ENCODE measurements around the gene HLF. TPM values are rescaled to one million over a fixed set of nuclear protein-coding genes. Genes with fewer than 3 reads are reported as not detected.

Gene HLF
- total RNA-seq, 1 donor, result not detected

DNA sequence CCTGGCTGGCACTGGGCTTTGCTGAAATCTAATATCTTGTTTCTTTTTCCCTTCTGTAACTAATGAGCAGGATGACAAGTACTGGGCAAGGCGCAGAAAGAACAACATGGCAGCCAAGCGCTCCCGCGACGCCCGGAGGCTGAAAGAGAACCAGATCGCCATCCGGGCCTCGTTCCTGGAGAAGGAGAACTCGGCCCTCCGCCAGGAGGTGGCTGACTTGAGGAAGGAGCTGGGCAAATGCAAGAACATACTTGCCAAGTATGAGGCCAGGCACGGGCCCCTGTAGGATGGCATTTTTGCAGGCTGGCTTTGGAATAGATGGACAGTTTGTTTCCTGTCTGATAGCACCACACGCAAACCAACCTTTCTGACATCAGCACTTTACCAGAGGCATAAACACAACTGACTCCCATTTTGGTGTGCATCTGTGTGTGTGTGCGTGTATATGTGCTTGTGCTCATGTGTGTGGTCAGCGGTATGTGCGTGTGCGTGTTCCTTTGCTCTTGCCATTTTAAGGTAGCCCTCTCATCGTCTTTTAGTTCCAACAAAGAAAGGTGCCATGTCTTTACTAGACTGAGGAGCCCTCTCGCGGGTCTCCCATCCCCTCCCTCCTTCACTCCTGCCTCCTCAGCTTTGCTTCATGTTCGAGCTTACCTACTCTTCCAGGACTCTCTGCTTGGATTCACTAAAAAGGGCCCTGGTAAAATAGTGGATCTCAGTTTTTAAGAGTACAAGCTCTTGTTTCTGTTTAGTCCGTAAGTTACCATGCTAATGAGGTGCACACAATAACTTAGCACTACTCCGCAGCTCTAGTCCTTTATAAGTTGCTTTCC lies 56.0 kb downstream of the HLF start:
- peak overlapping the region; percentile 41 for H3K4me3 ChIP-seq (ENCODE audit: low read depth, low read length)
- TF ChIP-seq, protein P1, sequence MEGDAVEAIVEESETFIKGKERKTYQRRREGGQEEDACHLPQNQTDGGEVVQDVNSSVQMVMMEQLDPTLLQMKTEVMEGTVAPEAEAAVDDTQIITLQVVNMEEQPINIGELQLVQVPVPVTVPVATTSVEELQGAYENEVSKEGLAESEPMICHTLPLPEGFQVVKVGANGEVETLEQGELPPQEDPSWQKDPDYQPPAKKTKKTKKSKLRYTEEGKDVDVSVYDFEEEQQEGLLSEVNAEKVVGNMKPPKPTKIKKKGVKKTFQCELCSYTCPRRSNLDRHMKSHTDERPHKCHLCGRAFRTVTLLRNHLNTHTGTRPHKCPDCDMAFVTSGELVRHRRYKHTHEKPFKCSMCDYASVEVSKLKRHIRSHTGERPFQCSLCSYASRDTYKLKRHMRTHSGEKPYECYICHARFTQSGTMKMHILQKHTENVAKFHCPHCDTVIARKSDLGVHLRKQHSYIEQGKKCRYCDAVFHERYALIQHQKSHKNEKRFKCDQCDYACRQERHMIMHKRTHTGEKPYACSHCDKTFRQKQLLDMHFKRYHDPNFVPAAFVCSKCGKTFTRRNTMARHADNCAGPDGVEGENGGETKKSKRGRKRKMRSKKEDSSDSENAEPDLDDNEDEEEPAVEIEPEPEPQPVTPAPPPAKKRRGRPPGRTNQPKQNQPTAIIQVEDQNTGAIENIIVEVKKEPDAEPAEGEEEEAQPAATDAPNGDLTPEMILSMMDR (IDR thresholded peaks at IDR 0.05; ENCODE audit: insufficient read depth, low read depth, low read length), result no peak

DNA sequence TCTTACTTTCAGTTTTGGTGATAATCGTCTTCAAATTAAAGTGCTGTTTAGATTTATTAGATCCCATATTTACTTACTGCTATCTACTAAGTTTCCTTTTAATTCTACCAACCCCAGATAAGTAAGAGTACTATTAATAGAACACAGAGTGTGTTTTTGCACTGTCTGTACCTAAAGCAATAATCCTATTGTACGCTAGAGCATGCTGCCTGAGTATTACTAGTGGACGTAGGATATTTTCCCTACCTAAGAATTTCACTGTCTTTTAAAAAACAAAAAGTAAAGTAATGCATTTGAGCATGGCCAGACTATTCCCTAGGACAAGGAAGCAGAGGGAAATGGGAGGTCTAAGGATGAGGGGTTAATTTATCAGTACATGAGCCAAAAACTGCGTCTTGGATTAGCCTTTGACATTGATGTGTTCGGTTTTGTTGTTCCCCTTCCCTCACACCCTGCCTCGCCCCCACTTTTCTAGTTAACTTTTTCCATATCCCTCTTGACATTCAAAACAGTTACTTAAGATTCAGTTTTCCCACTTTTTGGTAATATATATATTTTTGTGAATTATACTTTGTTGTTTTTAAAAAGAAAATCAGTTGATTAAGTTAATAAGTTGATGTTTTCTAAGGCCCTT lies 56.8 kb downstream of the HLF start:
- peak; percentile 13 for DNase-seq (ENCODE audit: low read depth)
- TF ChIP-seq, protein P1 (IDR thresholded peaks at IDR 0.05; ENCODE audit: insufficient read depth, low read depth, low read length), result no peak
- peak overlapping the region; percentile 41 for H3K4me3 ChIP-seq (ENCODE audit: low read depth, low read length)

More for the DNA sequence above, 56.0 kb downstream of the HLF start:
- DNase-seq (ENCODE audit: low read depth), result no peak

DNA sequence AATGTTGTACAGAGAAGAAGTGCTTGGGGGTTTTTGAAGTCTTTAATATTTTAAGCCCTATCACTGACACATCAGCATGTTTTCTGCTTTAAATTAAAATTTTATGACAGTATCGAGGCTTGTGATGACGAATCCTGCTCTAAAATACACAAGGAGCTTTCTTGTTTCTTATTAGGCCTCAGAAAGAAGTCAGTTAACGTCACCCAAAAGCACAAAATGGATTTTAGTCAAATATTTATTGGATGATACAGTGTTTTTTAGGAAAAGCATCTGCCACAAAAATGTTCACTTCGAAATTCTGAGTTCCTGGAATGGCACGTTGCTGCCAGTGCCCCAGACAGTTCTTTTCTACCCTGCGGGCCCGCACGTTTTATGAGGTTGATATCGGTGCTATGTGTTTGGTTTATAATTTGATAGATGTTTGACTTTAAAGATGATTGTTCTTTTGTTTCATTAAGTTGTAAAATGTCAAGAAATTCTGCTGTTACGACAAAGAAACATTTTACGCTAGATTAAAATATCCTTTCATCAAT lies 57.8 kb downstream of the HLF start:
- DNase-seq (ENCODE audit: low read depth), result peak; percentile 4
- no peak overlapping the region for H3K4me3 ChIP-seq (ENCODE audit: low read depth, low read length)
- TF ChIP-seq, protein P1 (IDR thresholded peaks at IDR 0.05; ENCODE audit: insufficient read depth, low read depth, low read length), result no peak

DNA sequence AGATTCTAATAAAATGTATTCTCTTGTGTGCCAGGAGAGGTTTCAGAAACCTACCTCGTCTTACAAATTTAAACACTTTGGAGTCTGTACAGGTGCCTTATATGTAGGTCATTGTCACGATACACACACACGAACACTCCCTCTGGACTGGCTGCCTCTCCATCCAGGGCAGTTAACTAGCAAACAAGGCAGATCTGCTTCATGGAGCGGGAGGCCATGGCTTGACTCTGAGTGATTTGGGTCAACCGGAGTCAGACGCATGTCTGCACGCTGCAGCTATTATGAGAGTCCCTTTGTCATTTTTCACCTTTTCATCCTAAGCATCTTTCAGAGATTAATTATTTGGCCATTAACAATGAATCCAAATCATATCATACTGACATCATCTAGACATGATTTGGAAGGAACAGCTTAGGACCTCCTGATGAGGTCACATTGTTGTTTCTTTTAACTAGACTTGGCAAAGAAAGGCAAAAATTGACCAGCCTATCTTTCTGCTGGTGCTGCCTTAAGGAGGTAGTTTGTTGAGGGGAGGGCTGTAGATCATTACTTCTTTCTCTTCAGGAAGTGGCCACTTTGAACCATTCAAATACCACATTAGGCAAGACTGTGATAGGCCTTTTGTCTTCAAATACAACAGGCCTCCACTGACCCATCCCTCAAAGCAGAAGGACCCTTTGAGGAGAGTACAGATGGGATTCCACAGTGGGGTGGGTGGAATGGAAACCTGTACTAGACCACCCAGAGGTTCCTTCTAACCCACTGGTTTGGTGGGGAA lies 58.9 kb downstream of the HLF start:
- no peak overlapping the region for H3K4me3 ChIP-seq (ENCODE audit: low read depth, low read length)
- DNase-seq (ENCODE audit: low read depth), result no peak
- TF ChIP-seq, protein P1 (IDR thresholded peaks at IDR 0.05; ENCODE audit: insufficient read depth, low read depth, low read length), result no peak

DNA sequence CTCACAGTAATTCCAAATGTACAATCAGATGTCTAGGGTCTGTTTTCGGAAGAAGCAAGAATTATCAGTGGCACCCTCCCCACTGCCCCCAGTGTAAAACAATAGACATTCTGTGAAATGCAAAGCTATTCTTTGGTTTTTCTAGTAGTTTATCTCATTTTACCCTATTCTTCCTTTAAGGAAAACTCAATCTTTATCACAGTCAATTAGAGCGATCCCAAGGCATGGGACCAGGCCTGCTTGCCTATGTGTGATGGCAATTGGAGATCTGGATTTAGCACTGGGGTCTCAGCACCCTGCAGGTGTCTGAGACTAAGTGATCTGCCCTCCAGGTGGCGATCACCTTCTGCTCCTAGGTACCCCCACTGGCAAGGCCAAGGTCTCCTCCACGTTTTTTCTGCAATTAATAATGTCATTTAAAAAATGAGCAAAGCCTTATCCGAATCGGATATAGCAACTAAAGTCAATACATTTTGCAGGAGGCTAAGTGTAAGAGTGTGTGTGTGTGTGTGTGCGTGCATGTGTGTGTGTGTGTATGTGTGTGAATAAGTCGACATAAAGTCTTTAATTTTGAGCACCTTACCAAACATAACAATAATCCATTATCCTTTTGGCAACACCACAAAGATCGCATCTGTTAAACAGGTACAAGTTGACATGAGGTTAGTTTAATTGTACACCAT lies 59.7 kb downstream of the HLF start:
- no peak for DNase-seq (ENCODE audit: low read depth)
- TF ChIP-seq, protein P1 (IDR thresholded peaks at IDR 0.05; ENCODE audit: insufficient read depth, low read depth, low read length), result no peak
- H3K4me3 ChIP-seq (ENCODE audit: low read depth, low read length), result no peak overlapping the region

DNA sequence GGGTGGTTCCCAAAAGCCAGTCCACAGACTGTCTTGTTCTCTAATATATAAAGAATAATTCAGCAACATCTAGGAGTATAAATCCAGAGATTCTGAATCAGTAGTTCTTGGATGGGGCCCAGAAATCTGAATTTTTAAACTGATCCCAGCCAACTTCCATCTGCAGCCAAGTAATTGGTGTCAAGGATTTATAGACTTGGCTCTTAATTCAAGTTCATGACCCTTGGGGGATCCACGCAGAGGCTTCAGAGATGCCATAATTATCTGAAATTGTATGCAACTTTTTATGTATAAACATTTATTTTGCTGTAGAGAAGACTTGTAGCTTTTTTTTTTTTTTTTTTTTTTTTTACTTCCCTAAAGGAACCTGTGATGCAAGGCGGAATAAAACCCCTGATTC lies 60.6 kb downstream of the HLF start:
- H3K4me3 ChIP-seq (ENCODE audit: low read depth, low read length), result no peak overlapping the region
- TF ChIP-seq, protein P1 (IDR thresholded peaks at IDR 0.05; ENCODE audit: insufficient read depth, low read depth, low read length), result no peak
- DNase-seq (ENCODE audit: low read depth), result no peak

Measured in fibroblast of villous mesenchyme (primary cell).